IMR-90 (cell line): ENCODE results near the gene BCAS3.

Source experiments
- BHLHE40 ChIP-seq: fragments of 150-350 bp; IDR thresholded peaks from 2 replicates; pipeline ENCODE4 v1.6.1; 2016; ENCODE audit warnings: mild to moderate bottlenecking, low read depth, low read length
- CTCF ChIP-seq: conservative IDR thresholded peaks from 2 replicates; pipeline ENCODE4 v1.5.1; 2012; ENCODE audit warnings: mild to moderate bottlenecking, low read depth, low read length, improper control_type of control experiment
- FOS ChIP-seq: fragments of 150-350 bp; IDR thresholded peaks from 2 replicates; pipeline ENCODE4 v1.6.1; 2016; ENCODE audit warnings: low read depth, low read length
- MAFK ChIP-seq: IDR thresholded peaks from 2 replicates; pipeline ENCODE4 v1.6.1; 2012; ENCODE audit warnings: low read depth, low read length, improper control_type of control experiment
- MXI1 ChIP-seq: IDR thresholded peaks from 2 replicates; pipeline ENCODE4 v1.6.1; 2012; ENCODE audit warnings: low read depth, mild to moderate bottlenecking, low read length, moderate library complexity, borderline replicate concordance
- POLR2A ChIP-seq: IDR thresholded peaks from 2 replicates; pipeline ENCODE4 v1.6.1; 2012; ENCODE audit warnings: mild to moderate bottlenecking, low read depth, low read length
- RAD21 ChIP-seq: IDR thresholded peaks from 2 replicates; pipeline ENCODE4 v1.6.1; 2012; ENCODE audit warnings: low read length, improper control_type of control experiment
- RFX5 ChIP-seq: IDR thresholded peaks from 2 replicates; pipeline ENCODE4 v1.8.0; 2012; ENCODE audit warnings: low read depth, mild to moderate bottlenecking, low read length, moderate library complexity

- TF ChIP-seq CTCF (no peak), FOS (no peak), RAD21 (no peak), POLR2A (no peak), MXI1 (no peak), MAFK (no peak), RFX5 (no peak), BHLHE40 (no peak)
These were observed 689.2 kb downstream of the BCAS3 start for GRCh38 chr17:61366715-61367413.
